RWPE1 (cell line): Measurements from ENCODE around the gene PAK5.

Experiments
- CTCF ChIA-PET: fragments of 350-600 bp; sonication (Branson Sonifier 250); formaldehyde crosslinking; extraction: SDS; loops from one replicate; lab custom pipeline; 2021; lab: Yijun Ruan, JAX
- POLR2A ChIA-PET: fragments of 400-600 bp; formaldehyde crosslinking; extraction: SDS; loops from one replicate; lab custom pipeline; 2020; ENCODE audit warnings: antibody characterized with exemption; ENCODE audit not compliant: low non-redundant PET; lab: Yijun Ruan, JAX
- DNase-seq: peaks from one replicate; pipeline ENCODE4 v3.0.0; 2012; ENCODE audit warnings: low spot score
- H3K27ac ChIP-seq: fragments of 450-650 bp; 2 replicates; pipeline ENCODE4 v1.5.1; 2017
- CTCF ChIP-seq: fragments of 450-650 bp; conservative IDR thresholded peaks from 2 replicates; pipeline ENCODE4 v1.5.1; 2017; ENCODE audit warnings: low read depth, mild to moderate bottlenecking

PAK5 gene

GRCh38 chr20:9595763-9596162, 243.1 kb downstream of the PAK5 start:
- ChIA-PET POLR2A (no interaction called here), CTCF (interaction anchor here (0.6 kb wide), 1 partner anchor 1125 kb away, joined by 3 read pairs; no protein-coding TSS in a partner anchor)
- no peak for TF ChIP-seq CTCF
- no peak for DNase-seq
- H3K27ac ChIP-seq, result no peak overlapping the region

DNA sequence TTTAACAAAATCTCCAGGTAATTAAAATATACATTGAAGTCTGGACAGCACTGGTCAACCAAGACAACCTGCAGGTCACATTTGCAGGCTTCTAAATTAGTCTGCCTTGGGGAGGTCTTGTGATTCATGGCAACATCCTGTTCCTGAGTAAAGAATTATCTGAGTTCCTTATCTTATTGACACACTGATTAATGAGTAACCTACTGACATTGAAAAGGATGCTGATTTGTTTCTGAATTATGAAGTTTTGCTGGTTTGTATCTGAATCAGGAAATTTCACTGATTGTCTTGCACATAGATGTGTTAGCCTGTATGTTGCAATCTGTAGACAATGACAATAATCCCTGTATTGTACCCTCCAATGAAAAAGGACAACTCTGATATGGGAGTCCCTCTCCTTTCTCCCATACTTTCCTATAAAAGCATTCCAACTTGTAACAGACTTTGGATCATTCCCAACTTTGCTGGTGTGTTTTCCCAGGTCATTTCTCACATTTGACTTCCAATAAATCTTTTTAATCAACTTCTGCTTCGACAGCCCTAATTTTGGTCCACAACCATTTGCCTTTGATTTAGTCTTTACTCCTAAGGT, 244.5 kb downstream of the PAK5 start:
- DNase-seq, result no peak
- no peak for TF ChIP-seq CTCF
- H3K27ac ChIP-seq, result no peak overlapping the region
- POLR2A ChIA-PET, result no interaction called here
- CTCF ChIA-PET, result no interaction called here

DNA sequence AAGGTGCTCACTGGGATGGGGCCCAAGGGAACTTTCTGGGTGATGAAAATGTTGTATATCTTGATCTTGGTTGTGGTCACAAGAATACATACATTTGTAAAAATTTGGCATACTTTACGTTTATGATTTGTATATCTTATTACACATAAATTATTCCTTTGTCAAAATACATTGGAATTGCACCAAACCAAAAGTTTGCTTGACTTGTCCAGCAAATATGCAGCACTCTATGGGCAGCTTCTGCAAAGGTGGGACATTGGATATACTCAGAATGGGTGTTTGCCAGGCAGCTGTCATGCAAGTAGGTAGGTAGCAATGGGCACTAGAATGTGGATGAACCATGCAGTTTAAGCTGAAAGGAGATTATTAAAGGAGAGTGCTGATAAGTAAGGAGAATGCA, 246.5 kb downstream of the PAK5 start:
- H3K27ac ChIP-seq, result no peak overlapping the region
- POLR2A ChIA-PET, result no interaction called here
- CTCF ChIA-PET, result no interaction called here
- no peak for DNase-seq
- no peak for TF ChIP-seq CTCF

GRCh38 chr20:9591080-9591479, 247.8 kb downstream of the PAK5 start:
- no peak overlapping the region for H3K27ac ChIP-seq
- DNase-seq, result no peak
- TF ChIP-seq CTCF, result no peak
- ChIA-PET POLR2A (no interaction called here), CTCF (no interaction called here)

DNA sequence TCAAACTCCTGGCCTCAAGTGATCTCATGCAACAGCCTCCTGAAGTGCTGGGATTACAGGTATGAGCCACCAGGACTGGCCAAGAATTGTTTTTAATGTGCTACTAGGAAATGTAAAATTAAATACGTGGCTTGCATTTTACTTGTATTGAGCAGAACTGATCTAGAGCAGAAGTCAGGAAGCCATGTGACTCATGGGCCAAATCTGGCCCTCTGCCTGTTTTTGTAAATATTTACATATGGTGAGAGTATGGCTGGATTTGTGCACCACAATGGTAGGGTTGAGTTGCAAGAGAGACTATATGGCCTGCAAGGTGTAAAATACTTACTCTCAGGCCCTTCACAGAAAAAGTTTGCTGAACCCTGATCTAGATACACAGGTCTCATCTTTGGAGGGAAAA, 248.7 kb downstream of the PAK5 start:
- H3K27ac ChIP-seq, result no peak overlapping the region
- ChIA-PET POLR2A (no interaction called here), CTCF (no interaction called here)
- DNase-seq, result no peak
- no peak for TF ChIP-seq CTCF

DNA sequence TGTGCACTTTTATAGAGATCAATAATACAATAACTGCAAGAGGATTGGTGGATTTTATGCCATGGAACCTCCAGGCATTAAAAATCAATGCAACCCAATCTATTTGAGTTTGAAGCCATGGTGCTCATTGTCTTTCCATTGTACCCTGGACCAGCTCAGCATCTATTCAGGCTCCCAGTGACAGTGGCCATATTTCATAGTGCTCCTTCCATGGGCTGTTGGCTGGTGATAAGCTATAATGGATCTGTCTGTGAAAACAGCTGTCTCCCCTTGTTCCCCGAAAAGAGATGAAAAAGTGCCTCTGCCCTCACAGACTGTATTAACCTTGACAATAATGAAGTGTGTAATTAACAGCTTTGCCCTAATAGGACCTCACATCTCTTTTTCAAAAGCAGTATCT, 250.2 kb downstream of the PAK5 start:
- POLR2A ChIA-PET, result no interaction called here
- no peak for DNase-seq
- no peak overlapping the region for H3K27ac ChIP-seq
- CTCF ChIA-PET, result interaction anchor here (0.9 kb wide), 1 partner anchor 21 kb away, joined by 3 read pairs; no protein-coding TSS in a partner anchor
- no peak for TF ChIP-seq CTCF
